H1 (cell line): ENCODE results near the gene FADS3. TPM values are rescaled to one million over a fixed set of nuclear protein-coding genes. Genes with fewer than 3 reads are reported as not detected.

ENCODE experiments used
- EP300 ChIP-seq, 2 experiments: IDR thresholded peaks; 1 replicate in 1 of 2; 2 replicates in 1 of 2; pipeline ENCODE4 v1.6.1; 2011 to 2012; ENCODE audit warnings: low read depth in 2 of 2, low read length in 2 of 2, mild to moderate bottlenecking in 2 of 2, borderline replicate concordance in 1 of 2, inconsistent platforms in 1 of 2, moderate library complexity in 1 of 2
- GABPA ChIP-seq: IDR thresholded peaks from 2 replicates; pipeline ENCODE4 v1.6.1; 2011; ENCODE audit warnings: mild to moderate bottlenecking, low read length, moderate library complexity, borderline replicate concordance; ENCODE audit not compliant: insufficient read depth
- GTF2F1 ChIP-seq: IDR thresholded peaks from 2 replicates; pipeline ENCODE4 v1.6.1; 2012; ENCODE audit warnings: low read depth, low read length, improper control_type of control experiment, borderline replicate concordance
- MAFK ChIP-seq: IDR thresholded peaks from 2 replicates; pipeline ENCODE4 v1.6.1; 2012; ENCODE audit warnings: low read depth, mild to moderate bottlenecking, improper control_type of control experiment, low read length
- NANOG ChIP-seq: IDR thresholded peaks from 2 replicates; pipeline ENCODE4 v1.6.1; 2011; ENCODE audit warnings: low read length, low read depth, mild to moderate bottlenecking, inconsistent platforms; ENCODE audit not compliant: insufficient read depth, poor library complexity, severe bottlenecking
- SIRT6 ChIP-seq: IDR thresholded peaks from one replicate; pipeline ENCODE4 v1.7.1; 2012; ENCODE audit warnings: low read length, inconsistent platforms
- polyA plus RNA-seq, 7 experiments: library from polyadenylated mRNA; depleted of rRNA in 3 of 7; stranded (reverse) in 5 of 7; unstranded in 2 of 7; fragments of >200 nt in 5 of 7; fragments of 200-250 nt in 2 of 7; gene quantifications; 1 replicate in 5 of 7; 2 replicates in 1 of 7; 4 replicates in 1 of 7; pipeline versions ENCODE4 v1.2.1 to v1.2.3, GENCODE V29; 2011 to 2013; ENCODE audit warnings: missing spikeins in 2 of 7, mixed read lengths in 2 of 7
- total RNA-seq: library from RNA; stranded (reverse); fragmentation: NEBNext Ultra II Directional; extraction: Animal tissue kit (Norgen Biotek cat#: 25700); gene quantifications from 2 replicates; pipeline ENCODE4 v1.2.1, GENCODE V29; 2021
- TF ChIP-seq, protein P1 (sequence below): IDR thresholded peaks from 2 replicates; pipeline ENCODE4 v1.6.1; 2011; ENCODE audit warnings: low read depth, mild to moderate bottlenecking, low read length; ENCODE audit not compliant: insufficient read depth
- TF ChIP-seq, protein P2 (sequence below): IDR thresholded peaks from 2 replicates; pipeline ENCODE4 v1.6.1; 2011; ENCODE audit warnings: low read length, improper control_type of control experiment

The FADS3 gene
- total and polyA plus RNA-seq, 2 of the 8 experiments (the other 6 are each of a cell fraction or from before 2014, with no cell fraction given), result 43.8 to 76.3 TPM

DNA sequence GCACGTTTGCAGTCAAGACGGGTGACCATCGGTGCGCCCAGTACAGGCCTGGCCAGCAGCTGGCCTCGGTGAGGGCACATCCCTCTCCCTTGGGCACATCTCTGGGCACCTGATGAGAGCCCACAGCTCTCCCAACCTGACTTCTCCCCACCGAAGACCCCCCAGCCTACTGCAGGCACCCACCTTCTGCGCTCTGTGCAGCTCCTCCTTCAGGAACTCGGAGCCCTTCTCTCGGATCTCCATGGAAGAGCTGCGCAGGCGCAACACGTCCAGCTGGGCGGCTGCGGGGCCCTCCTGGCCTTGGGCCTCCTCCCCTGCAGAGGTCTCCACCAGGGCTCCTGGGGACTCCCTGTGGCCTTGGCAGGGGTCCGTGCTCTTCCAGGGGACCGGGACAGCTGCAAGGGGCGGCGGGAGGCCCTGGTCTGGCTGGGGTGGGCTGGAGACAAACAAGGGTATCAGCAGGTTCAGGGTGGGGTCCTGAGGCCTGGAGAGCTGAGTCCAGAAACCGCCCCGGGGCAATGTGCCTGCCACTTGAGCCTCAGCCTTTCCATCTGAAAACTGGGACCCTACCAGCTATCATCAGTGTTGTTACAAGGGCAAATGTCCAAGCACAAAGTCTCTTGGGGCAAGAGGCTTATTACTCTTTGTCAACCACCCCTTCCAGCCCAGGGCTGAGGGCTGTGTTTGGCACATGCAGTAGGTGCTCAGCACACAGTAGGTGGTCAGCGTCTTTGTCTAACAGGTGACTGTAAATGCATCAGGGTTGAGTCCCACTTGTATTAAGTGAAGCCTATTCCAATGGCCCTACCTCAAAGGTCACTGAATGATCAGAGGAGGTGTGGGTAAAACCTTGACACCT lies 16.8 kb upstream of the FADS3 start (continued):
- no peak for TF ChIP-seq GABPA
- no peak for TF ChIP-seq SIRT6
- TF ChIP-seq, protein P1, sequence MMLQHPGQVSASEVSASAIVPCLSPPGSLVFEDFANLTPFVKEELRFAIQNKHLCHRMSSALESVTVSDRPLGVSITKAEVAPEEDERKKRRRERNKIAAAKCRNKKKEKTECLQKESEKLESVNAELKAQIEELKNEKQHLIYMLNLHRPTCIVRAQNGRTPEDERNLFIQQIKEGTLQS, result no peak
- no peak for TF ChIP-seq MAFK
- TF ChIP-seq, protein P2, sequence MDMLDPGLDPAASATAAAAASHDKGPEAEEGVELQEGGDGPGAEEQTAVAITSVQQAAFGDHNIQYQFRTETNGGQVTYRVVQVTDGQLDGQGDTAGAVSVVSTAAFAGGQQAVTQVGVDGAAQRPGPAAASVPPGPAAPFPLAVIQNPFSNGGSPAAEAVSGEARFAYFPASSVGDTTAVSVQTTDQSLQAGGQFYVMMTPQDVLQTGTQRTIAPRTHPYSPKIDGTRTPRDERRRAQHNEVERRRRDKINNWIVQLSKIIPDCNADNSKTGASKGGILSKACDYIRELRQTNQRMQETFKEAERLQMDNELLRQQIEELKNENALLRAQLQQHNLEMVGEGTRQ, result no peak
- TF ChIP-seq NANOG, result no peak
- no peak for TF ChIP-seq GTF2F1
- TF ChIP-seq EP300 (IDR thresholded peaks at IDR 0.05; ENCODE audit: borderline replicate concordance in 1 of 2, low read depth in 2 of 2, low read length in 2 of 2), result no peak
